Measurements from ENCODE around the gene EED.

DNA sequence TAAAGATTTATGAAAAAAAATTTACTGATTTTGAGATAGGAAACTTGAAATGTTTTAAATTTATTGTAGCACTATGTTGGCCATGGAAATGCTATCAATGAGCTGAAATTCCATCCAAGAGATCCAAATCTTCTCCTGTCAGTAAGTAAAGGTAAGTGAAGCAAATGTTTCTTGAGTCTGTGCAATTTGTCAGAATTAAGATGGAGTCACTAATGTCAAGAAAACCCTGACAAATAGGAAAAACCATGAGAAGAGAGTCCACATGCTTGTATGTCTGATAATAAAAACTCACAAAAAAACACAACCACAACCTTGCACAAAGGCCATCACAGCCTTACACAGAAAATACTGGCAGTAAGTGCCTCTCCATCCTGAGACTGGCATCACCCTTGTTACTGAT is 12.9 kb downstream of the EED start:
- TF ChIP-seq SP1 (IDR thresholded peaks at IDR 0.05): no peak
- TF ChIP-seq, protein P1, sequence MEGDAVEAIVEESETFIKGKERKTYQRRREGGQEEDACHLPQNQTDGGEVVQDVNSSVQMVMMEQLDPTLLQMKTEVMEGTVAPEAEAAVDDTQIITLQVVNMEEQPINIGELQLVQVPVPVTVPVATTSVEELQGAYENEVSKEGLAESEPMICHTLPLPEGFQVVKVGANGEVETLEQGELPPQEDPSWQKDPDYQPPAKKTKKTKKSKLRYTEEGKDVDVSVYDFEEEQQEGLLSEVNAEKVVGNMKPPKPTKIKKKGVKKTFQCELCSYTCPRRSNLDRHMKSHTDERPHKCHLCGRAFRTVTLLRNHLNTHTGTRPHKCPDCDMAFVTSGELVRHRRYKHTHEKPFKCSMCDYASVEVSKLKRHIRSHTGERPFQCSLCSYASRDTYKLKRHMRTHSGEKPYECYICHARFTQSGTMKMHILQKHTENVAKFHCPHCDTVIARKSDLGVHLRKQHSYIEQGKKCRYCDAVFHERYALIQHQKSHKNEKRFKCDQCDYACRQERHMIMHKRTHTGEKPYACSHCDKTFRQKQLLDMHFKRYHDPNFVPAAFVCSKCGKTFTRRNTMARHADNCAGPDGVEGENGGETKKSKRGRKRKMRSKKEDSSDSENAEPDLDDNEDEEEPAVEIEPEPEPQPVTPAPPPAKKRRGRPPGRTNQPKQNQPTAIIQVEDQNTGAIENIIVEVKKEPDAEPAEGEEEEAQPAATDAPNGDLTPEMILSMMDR (IDR thresholded peaks at IDR 0.05; ENCODE audit: low read depth, low read length, missing input control): no peak
- TF ChIP-seq, protein P2, sequence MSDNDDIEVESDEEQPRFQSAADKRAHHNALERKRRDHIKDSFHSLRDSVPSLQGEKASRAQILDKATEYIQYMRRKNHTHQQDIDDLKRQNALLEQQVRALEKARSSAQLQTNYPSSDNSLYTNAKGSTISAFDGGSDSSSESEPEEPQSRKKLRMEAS (IDR thresholded peaks at IDR 0.05): no peak
- TF ChIP-seq TAF1 (conservative IDR thresholded peaks at IDR 0.05): no peak
- TF ChIP-seq RAD21 (IDR thresholded peaks at IDR 0.05): no peak
- TF ChIP-seq, protein P3, sequence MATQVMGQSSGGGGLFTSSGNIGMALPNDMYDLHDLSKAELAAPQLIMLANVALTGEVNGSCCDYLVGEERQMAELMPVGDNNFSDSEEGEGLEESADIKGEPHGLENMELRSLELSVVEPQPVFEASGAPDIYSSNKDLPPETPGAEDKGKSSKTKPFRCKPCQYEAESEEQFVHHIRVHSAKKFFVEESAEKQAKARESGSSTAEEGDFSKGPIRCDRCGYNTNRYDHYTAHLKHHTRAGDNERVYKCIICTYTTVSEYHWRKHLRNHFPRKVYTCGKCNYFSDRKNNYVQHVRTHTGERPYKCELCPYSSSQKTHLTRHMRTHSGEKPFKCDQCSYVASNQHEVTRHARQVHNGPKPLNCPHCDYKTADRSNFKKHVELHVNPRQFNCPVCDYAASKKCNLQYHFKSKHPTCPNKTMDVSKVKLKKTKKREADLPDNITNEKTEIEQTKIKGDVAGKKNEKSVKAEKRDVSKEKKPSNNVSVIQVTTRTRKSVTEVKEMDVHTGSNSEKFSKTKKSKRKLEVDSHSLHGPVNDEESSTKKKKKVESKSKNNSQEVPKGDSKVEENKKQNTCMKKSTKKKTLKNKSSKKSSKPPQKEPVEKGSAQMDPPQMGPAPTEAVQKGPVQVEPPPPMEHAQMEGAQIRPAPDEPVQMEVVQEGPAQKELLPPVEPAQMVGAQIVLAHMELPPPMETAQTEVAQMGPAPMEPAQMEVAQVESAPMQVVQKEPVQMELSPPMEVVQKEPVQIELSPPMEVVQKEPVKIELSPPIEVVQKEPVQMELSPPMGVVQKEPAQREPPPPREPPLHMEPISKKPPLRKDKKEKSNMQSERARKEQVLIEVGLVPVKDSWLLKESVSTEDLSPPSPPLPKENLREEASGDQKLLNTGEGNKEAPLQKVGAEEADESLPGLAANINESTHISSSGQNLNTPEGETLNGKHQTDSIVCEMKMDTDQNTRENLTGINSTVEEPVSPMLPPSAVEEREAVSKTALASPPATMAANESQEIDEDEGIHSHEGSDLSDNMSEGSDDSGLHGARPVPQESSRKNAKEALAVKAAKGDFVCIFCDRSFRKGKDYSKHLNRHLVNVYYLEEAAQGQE (IDR thresholded peaks at IDR 0.05): no peak
- TF ChIP-seq EGR1 (IDR thresholded peaks at IDR 0.05; ENCODE audit: low read depth in 2 of 2): no peak
- no peak for TF ChIP-seq NR2F2 (IDR thresholded peaks at IDR 0.05)
- TF ChIP-seq, protein P4, sequence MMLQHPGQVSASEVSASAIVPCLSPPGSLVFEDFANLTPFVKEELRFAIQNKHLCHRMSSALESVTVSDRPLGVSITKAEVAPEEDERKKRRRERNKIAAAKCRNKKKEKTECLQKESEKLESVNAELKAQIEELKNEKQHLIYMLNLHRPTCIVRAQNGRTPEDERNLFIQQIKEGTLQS (IDR thresholded peaks at IDR 0.05): no peak
- TF ChIP-seq YY1 (IDR thresholded peaks at IDR 0.05): no peak
- TF ChIP-seq GABPA (IDR thresholded peaks at IDR 0.05 in 1 of 2, conservative IDR thresholded peaks at IDR 0.05 in 1 of 2): no peak
- TF ChIP-seq, protein P5, sequence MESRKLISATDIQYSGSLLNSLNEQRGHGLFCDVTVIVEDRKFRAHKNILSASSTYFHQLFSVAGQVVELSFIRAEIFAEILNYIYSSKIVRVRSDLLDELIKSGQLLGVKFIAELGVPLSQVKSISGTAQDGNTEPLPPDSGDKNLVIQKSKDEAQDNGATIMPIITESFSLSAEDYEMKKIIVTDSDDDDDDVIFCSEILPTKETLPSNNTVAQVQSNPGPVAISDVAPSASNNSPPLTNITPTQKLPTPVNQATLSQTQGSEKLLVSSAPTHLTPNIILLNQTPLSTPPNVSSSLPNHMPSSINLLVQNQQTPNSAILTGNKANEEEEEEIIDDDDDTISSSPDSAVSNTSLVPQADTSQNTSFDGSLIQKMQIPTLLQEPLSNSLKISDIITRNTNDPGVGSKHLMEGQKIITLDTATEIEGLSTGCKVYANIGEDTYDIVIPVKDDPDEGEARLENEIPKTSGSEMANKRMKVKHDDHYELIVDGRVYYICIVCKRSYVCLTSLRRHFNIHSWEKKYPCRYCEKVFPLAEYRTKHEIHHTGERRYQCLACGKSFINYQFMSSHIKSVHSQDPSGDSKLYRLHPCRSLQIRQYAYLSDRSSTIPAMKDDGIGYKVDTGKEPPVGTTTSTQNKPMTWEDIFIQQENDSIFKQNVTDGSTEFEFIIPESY (IDR thresholded peaks at IDR 0.05): no peak
- TF ChIP-seq HNF4G (IDR thresholded peaks at IDR 0.05): no peak
- no peak for TF ChIP-seq JUND (IDR thresholded peaks at IDR 0.05)
